ENCODE results near the gene NFKBIE.

The NFKBIE gene

GRCh38 chr6:44227148-44227793 lies 38.1 kb downstream of the NFKBIE start:
- no peak for TF ChIP-seq ESRRG (CRISPR knock-in tag; IDR thresholded peaks at IDR 0.05)
- no peak for TF ChIP-seq OSR1 (CRISPR knock-in tag; IDR thresholded peaks at IDR 0.05)
- no peak for TF ChIP-seq POU6F1 (CRISPR knock-in tag; IDR thresholded peaks at IDR 0.05; ENCODE audit: borderline replicate concordance, low read depth)
- no peak for TF ChIP-seq RARB (CRISPR knock-in tag; IDR thresholded peaks at IDR 0.05)
- TF ChIP-seq ZC3H10 (CRISPR knock-in tag; IDR thresholded peaks at IDR 0.05) = no peak
- TF ChIP-seq TOX (CRISPR knock-in tag; IDR thresholded peaks at IDR 0.05; ENCODE audit: borderline replicate concordance) = no peak
- no peak for TF ChIP-seq TCF4 (CRISPR knock-in tag; IDR thresholded peaks at IDR 0.05; ENCODE audit: borderline replicate concordance)
- no peak for TF ChIP-seq ZNF70 (CRISPR knock-in tag; IDR thresholded peaks at IDR 0.05)
- no peak for TF ChIP-seq PPARA (CRISPR knock-in tag; IDR thresholded peaks at IDR 0.05; ENCODE audit: borderline replicate concordance)
- TF ChIP-seq ZFP30 (CRISPR knock-in tag; IDR thresholded peaks at IDR 0.05) = no peak
- TF ChIP-seq BACH2 (CRISPR knock-in tag; IDR thresholded peaks at IDR 0.05; ENCODE audit: borderline replicate concordance) = no peak
- TF ChIP-seq SNAI2 (CRISPR knock-in tag; IDR thresholded peaks at IDR 0.05) = no peak
- no peak for ATAC-seq

GRCh38 chr6:44226368-44227147 lies 38.8 kb downstream of the NFKBIE start:
- TF ChIP-seq RARB (CRISPR knock-in tag; IDR thresholded peaks at IDR 0.05) = no peak
- no peak for TF ChIP-seq CSRNP3 (CRISPR knock-in tag; IDR thresholded peaks at IDR 0.05)
- no peak for TF ChIP-seq ESRRG (CRISPR knock-in tag; IDR thresholded peaks at IDR 0.05)
- TF ChIP-seq POU6F1 (CRISPR knock-in tag; IDR thresholded peaks at IDR 0.05; ENCODE audit: borderline replicate concordance, low read depth) = no peak
- TF ChIP-seq ZNF70 (CRISPR knock-in tag; IDR thresholded peaks at IDR 0.05) = no peak
- TF ChIP-seq PPARA (CRISPR knock-in tag; IDR thresholded peaks at IDR 0.05; ENCODE audit: borderline replicate concordance) = no peak
- no peak for TF ChIP-seq ZNF8 (CRISPR knock-in tag; IDR thresholded peaks at IDR 0.05)
- no peak for TF ChIP-seq ZFP3 (CRISPR knock-in tag; IDR thresholded peaks at IDR 0.05)
- no peak for TF ChIP-seq CSDC2 (CRISPR knock-in tag; IDR thresholded peaks at IDR 0.05)
- no peak for TF ChIP-seq PATZ1 (CRISPR knock-in tag; IDR thresholded peaks at IDR 0.05; ENCODE audit: borderline replicate concordance)
- TF ChIP-seq ZC3H10 (CRISPR knock-in tag; IDR thresholded peaks at IDR 0.05) = no peak
- TF ChIP-seq GLIS3 (CRISPR knock-in tag; IDR thresholded peaks at IDR 0.05) = no peak
- TF ChIP-seq TOX (CRISPR knock-in tag; IDR thresholded peaks at IDR 0.05; ENCODE audit: borderline replicate concordance) = no peak
- TF ChIP-seq TSHZ2 (CRISPR knock-in tag; IDR thresholded peaks at IDR 0.05) = no peak
- no peak for TF ChIP-seq ZNF565 (CRISPR knock-in tag; conservative IDR thresholded peaks at IDR 0.05; ENCODE audit: low read depth)
- no peak for TF ChIP-seq OSR1 (CRISPR knock-in tag; IDR thresholded peaks at IDR 0.05)
- TF ChIP-seq SNAI2 (CRISPR knock-in tag; IDR thresholded peaks at IDR 0.05) = no peak
- TF ChIP-seq ISL1 (CRISPR knock-in tag; IDR thresholded peaks at IDR 0.05) = no peak
- TF ChIP-seq TCF4 (CRISPR knock-in tag; IDR thresholded peaks at IDR 0.05; ENCODE audit: borderline replicate concordance) = no peak
- no peak for TF ChIP-seq ZFP30 (CRISPR knock-in tag; IDR thresholded peaks at IDR 0.05)
- no peak for ATAC-seq

Data from SK-N-SH treated with all-trans-retinoic acid at 6 μM for 48 hours (cell line).